GM21723 (cell line): ENCODE results near the gene CCDC167.
A peak's percentile ranks its signal among the peaks of the same experiment; 100 is the strongest.

Experiments
- ATAC-seq: cut with Tn5 transposase; IDR thresholded peaks from one replicate; pipeline ENCODE4 v1.9.1; 2021; ENCODE audit warnings: mild to moderate bottlenecking, moderate library complexity; ENCODE audit not compliant: unreplicated experiment

The CCDC167 gene

DNA sequence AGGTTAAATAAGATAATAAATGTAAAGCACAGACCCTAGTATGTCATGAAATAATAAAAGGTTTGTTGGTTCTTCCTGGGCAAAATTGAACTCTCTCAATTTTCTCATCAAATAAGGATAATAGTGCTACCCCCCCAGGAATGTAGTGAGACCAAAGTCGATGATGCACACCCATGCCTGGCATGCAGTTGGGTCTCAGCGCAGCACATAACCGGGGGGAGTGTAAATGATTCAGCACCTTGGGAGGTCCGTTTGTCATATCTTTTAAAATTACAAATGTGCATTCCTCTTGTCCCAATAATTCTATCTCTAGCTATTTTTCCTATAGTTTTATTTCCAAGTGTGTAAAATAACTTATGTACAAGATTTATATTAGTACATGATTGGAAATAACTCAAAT is 31.3 kb upstream of the CCDC167 start:
- no peak for ATAC-seq

DNA sequence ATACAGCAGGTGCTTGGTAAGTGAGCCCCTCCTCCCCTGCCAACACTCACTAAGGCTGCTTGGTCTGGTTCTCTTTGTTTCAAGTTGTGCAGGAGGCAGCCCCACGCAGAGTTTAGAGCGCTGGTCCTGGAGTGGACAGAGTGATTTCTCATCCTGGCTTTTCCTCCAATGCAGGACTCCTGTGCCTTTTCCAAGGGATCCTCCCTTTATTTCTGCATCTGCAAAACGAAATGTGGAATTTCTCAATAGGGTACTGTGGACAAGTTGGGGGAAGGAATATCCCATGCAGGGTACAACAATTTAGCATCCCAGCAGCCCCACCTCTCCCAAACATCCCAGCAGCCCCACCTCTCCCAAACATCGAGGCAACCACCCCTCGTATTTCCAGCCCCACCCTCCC is 30.6 kb upstream of the CCDC167 start:
- no peak for ATAC-seq

DNA sequence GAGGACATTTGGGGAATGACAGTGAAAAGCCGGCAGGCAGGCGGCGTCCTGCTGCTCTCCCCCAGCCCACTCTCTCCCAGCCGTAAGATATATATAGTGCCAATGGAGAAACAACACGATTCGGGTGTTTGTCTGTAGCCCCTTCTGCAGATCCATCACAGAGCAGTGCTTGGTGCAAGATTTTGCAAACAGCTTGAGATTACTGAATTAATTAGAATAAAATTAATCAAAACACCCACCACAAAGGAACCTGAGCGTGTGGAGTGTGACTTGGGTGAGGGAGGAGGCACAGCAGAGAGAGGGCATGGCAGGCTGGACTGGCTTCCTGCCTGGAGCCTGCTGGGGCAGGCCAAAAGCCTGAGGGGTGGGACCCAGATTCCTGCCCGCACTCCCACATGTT is 28.8 kb upstream of the CCDC167 start:
- ATAC-seq: no peak

DNA sequence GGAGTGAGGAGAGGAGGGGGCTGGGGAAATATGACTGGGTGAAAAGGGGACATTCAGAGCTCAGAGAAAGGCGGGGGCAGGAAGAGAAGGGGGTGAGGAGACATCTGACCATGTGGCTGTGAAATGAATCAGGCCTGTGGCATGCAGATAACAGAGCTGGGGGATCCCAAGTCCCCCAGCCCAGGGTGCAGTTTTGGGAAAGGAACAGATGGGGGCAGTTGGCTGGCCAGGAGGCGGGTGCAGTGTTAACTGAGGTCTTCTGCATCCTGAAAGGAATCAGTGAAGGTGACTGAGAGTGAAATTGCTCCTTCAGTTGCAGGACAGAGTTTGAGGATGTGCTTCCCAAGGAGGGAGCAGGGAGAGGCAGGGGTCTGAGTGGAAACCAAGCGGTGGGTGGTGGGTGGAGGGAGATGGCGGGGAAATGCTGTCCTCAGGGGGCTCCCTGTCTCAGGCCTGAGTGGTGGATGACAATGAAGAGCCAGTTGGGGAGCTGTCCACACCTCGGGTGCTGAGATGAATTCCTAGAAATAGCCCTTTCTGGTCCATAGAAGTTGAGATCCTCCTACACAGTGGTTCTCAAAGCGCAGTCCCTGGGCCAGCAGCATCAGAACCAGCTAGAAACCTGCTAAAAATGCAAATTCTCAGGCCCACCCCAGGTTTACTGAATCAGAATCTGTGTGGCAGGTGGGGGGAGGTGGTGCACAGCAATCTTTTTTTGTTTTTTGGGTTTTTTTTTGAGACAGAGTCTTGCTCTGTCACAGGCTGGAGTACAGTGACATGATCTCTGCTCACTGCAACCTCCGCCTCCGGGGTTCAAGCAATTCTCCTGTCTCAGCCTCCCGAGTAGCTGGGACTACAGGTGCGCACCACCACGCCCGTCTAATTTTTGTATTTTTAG is 26.0 kb upstream of the CCDC167 start:
- no peak for ATAC-seq

DNA sequence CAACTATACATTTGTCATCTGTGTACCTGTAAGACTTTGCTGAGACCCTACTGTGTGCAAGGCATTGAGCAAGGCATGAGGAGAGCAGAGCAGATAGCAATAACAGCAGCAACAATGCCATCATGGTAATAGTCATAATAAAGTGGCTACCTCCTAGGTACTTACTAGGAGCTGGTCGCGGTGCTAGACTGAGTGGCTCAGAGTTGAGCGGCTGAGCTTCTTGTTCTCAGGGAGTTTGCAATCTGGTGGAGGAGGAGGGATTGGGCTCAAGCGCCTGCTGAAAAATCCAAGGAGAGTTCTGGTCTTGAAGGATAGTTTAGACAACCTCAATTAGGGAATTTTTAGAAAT is 25.3 kb upstream of the CCDC167 start:
- ATAC-seq: no peak

DNA sequence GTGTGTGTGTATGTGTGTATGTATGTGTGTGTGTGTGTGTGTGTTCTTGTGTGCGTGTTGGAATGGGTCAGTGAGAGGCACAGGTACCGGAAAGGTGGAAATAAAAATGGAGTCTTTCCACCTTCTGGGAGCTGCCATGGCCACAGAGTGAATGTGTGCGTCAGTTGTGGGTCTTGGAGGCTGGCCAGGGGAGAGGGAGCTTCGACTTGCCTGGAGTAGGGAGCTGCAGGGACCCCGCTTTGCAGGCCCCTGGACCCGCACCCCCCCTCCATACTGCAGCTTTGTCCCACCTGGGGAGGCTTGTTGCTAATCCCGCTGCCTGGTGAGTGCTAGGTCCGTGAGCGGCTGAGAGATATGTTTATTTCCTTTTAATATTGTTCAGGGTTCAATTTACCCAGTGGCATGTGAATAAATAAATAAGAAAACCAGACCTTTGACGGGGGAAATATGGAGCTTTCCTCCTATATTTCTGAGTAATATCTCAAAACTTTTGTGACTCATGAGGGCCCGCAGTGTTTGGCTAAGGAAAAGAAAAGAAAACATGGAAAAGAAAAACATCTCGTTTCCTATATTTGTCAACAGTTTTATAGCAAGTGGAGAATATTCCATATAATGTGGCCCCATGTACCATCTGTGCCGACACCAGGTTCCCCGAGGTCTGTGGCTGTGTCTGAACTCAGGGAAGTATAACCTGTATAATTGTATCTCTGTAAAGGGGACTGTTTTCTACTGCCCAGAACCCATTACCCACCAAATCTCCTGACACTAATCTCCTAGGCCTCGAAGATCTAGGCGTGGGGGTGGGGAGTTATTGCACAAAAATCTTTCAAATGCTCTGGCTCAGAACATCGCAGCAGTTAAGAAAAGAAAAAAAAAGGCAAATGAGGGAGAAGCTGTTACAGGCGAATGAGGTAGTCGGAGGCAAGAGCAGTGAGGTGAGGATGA is 24.6 kb upstream of the CCDC167 start:
- no peak for ATAC-seq

DNA sequence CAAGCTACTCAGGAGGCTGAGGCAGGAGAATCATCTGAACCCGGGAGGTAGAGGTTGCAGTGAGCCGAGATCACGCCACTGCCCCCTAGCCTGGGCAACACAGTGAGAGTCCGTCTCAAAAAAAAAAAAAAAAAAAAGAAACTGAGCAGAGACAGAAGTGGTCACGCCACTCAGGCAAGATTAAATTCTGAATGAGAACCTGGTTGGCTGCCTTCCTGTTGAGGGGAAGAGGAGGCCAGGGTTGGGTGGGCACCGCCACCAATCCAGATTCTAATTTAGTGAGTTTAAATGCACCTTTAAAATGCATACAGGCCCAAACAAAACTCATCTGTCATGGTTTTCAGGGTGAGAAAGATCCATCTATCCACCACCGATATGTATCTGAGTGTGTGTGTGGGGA is 23.7 kb upstream of the CCDC167 start:
- no peak for ATAC-seq

DNA sequence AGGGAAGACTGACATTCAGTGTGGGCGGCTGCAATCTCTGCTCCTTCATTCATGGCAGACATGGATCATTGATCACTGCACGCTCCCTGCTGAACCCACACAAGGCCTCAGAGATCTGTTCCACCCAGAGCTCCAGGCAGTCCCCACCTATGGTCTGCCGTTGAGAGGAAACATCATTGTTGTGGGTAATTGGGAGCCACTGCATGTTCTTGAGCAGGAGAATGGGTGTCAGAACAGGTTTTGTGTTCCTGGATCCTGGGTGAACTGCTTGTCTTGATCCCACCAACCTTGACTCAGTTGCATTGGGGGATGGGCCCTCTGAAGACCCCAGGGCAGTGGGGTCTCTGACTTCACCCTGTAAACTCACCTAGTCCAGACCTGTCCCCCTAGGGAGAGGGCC is 23.1 kb upstream of the CCDC167 start:
- ATAC-seq: no peak

DNA sequence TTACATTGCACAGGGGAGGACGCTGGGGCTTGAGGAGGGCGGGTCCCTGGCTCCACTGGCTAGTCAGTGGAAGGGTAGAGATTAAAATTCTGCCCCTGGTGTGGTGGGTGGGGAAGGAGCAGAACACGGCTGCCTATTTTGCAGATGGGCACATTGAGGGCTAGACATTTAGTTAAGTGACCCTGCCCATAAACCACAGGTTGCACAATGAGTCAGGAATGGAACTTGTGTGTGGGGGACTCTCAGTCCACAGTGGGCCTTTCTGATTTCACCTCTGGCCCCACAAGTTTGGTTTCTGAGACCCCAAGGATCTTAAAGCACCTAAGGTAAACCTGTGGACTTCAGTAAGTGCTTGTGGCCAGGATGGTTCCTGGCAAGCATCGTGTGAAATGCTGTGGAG is 22.0 kb upstream of the CCDC167 start:
- no peak for ATAC-seq

DNA sequence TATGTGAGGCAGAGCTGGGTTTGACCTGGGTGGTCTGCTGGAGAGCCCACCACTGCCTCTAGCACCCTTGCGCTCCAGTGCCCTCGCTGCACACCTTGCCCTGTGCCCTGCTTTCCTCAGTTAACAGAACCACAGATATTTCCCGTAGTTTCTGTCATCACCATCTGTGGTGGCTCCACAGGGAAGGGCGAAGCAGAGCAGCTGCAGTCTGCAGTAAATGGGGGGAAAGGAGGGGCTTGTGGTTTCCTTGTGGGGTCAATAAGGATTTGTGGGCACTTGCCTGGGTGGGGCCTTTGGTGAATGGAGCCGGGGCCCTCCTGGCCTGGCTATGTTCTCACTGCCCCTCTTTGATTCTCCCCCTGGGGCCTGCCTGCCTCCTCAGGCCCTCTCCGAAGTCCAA is 21.2 kb upstream of the CCDC167 start:
- no peak for ATAC-seq

DNA sequence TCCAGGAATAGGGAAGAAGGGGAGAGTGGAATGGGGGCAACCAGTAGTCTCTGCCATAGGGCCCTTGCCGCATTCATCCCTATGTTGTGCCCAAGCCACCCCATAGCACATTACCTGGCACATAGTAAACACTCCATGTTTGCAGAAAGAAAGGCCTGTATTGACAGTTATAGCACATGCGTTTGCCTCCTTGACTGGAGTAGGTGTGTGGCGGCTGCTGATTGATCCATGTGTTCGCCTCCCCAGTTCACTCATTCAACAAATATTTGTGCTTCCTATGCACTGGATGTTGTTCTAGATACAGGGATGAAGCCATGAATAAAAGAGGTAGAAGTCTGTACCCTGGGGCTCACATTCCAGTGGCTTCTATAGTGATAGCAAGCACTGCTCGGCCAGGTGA is 19.8 kb upstream of the CCDC167 start:
- ATAC-seq: no peak

DNA sequence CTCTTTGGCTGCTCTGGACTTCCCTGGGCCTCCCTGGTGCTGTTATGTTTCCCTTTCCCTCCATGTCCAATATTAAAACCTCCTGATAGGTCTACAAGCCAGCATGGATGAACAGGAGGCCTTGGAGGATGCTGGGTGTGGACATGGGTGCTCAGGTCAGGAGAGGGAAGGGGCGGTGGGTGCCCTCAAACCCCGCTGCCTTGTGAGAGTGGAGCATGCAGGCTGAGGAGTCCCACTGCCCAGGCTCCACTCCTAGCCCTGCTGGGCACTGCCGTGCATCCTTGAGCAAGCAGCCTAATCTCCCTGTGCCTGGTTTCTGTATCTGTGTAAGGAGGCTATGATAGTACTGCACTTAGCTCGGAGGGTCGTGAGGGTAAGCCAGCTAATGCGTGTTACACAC is 18.4 kb upstream of the CCDC167 start:
- ATAC-seq: no peak

DNA sequence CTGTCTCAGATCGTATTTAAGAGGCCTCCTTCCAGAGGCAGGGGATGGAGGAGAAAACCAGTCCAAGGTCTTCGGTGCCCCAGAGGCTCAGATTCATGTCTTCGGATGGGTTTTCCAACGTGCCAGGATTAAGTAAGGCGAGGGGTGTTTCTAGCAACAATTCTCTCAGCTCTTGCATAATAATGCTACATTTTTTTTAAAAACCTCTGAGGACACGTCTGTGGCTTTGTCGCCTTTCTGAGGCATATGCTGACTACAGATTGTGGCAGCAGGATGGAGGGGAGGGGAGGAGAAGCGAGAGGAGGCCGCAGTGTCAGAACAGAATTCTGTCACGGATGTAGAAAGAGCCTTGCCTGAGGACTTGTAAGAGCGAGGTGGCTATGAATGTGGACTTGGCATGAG is 17.7 kb upstream of the CCDC167 start:
- ATAC-seq: no peak

DNA sequence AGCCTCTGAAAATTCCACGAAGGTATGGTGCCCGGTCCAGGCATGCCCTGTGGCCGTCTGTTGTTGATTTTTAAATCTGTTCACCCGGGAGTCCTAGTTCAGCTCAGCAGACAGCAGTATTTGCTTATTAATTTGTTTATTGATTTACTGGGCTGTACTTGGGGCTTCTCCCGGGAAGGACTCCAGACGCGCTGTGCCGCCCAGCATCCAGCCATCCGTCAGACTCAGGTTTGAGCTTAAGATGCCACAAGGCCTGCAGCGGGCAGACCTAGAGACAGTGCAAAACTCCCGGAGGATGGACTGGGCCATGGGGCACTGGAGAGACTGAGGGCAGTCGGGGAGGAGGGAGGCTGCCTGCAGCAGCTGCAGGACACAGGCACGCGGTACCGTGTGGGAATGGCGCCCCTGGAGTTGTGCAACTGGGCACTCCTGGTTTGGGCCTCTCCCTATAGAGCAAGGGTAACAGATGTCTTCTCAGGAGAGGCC is 17.3 kb upstream of the CCDC167 start:
- ATAC-seq: no peak

DNA sequence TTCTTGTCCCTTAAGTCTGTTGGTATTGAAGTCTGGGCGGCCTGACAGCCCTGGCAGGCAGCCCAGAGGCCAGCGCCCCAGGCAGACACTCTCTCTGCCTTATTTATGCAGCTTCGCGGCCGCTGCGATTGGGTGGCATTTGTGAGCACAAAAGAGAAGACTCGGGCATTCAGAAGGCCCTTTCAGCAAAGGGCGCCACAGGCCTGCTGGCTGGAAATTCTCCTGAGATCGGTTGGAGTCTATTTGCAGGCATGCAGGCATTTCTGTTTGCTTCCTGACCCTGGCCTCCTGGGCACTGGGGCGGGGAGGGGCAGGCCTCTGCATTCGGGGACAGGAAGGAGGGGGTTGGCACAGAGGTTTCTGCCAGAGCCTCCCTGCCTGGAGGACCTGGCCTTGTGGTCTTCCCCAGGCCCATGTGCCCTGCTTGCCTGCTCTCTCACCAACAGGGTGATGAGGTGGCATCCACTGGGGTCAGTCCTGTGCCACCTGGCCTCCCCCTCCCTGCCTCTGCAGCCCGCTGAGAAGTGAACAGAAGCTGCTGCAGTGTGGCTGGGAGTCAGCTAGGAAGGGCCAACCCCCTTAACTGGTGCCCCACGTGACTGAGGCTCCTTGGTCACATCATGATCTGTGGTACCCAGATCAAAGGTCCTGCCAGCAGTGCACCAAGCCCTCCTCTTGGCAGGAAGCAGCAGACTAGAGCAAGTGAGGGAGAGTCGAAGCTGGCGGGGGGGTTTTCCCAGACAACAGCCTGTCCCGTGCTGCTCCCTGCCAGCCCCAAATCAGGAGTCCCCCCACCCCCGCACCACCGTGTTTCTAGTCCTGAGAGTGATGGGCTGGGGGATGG is 16.6 kb upstream of the CCDC167 start:
- peak; percentile 61 for ATAC-seq

DNA sequence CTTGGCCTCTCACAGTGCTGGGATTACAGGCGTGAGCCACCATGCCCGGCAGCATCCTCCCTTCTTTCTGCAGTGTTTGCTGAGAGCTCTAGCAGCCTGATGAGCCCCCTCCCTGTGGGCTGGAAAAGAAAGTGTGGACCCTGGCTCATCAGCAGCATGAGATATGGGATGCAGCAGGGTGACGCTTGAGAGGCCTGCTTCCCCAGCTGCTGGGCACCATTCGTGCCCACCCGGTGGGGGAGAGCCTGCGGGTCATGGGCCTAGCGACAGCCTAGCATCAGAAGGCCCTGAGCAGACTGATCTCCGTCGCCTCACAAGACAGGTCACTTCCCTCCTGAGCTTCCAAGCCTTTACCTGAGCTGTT is 16.0 kb upstream of the CCDC167 start:
- no peak for ATAC-seq

DNA sequence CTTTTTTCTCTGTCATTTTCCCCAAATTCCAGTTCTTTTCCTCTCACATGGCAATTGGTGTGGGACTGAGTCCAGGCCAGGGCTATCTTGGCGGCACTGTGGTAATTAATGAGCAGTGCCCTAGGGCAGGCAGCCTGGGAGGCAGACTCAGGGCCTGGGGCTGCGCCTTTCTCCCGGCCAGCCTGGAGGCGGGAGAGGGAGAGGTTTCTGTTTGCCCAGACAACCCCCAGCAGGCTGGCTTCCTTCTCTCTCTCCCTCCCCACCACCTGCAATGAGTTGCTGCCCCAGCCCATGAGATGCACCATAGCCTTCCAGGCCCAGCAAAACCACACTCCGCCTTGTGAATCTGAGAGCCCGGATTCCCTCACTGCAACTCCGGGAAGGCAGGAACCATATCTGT is 15.1 kb upstream of the CCDC167 start:
- ATAC-seq: no peak

DNA sequence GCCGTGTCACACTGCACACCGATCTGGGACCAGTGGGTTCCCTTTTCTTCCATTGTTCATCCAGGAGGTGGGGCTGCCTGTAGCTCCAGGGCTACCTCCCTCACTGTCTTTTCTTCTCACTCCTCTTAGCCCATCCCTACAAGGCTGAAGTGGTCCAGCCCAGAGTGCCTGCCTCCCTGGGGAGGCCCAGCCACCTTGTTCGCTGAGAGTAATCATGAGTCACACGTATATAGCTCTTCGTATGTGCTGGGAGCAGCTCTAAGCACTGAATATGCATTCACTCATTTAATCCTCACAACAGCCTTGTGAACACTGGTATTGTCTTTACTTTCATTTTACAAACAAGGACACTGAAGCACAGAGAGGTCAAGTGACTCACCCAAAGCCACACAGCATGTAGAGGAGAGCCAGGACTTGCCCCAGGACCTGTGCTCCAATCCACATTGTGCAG is 14.7 kb upstream of the CCDC167 start:
- ATAC-seq: no peak

DNA sequence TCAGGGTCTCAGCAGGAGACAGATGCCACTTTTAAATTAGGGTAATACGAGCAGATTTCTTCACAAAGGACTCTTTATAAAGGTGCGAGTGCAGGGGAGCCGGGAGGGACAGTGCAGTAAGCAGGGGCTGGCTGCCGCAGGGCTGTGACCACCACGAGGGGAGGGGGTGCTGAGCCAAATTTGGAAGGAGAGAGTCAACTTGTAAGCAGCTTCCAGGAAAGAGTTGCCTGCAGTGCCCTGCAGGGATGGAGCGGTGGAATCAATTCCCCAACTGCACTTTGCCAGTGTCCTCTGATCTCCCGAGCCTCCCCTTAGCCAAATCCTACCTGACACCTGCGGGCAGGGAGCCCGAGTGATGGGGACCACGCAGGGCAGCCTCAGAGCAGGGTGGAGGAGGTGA is 13.9 kb upstream of the CCDC167 start:
- ATAC-seq: no peak

DNA sequence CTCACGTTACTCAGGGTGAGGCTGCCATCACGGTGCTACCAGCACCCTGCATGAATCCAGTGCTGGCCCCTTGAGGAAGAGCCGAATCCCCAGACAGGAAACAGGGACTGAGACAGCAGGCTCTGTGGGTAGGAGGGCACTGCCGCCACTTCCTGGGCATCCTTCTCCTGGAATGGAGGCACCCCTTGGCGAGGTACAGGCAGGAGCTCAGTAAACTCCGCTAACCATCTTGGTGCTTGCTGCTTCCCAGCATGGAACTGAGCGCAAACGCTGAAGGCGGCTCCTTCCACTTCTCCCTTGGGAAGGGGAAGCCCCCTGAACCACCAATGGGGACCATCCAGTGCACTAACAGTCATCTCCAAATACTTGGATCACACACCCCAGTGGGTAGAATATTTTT is 13.5 kb upstream of the CCDC167 start:
- no peak for ATAC-seq

DNA sequence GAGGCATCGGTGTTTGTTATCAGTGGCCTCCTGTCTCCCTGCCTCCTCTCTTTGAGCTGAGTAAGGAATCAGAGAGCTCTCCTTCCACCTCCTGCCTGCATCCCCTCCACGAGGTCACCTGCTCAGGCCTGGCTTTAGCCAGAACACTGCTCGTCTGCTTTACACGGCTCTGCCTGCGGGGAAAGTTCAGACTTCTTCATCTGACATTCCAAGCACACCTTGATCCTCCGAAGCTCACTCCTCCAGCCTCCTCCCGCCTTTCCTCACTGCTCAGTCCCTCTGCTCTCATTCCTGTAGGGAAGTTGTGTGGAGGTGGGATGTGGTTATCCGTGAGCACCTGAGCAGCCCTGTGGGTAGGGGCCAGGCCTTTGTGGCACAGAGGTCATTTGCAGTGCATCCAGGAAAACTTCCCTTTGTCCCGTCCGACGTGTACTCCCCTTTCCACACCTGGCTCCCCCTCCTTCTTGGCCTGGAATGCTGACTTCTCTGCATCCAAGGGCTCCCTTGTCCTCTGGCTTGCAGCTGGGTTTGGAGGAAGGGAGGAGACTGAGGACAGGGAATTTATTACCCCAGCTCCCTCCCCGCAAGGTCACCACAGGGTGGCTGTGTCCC is 12.8 kb upstream of the CCDC167 start:
- no peak for ATAC-seq
